Measurements from ENCODE around the gene MGAT5.

The MGAT5 gene

DNA sequence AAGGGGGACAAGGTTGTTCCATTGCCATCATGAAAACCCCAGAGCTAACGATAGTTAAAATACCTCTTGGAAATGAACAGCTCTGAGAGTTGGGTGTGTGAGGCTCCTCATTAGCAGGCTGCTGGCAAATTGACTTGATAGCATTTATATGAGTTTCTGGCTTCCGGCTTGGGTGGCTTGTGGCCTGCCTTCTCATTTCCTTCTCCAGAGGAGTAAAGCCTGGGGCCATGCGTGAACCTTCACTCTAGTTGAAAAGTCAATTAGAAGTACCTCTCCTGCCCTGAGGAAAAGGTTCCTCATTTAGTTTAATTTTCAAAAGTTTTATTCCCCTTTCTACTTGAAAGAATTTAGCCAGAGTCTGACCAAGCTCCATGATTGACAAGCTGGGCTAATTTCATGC lies 67.1 kb downstream of the MGAT5 start:
- H3K4me1 Mint-ChIP-seq, result peaks cover 65 to 76% of the 10 kb centered on the region in 2 donors
- no peak for DNase-seq
- peak overlapping the region; percentile 56 for H3K27ac Mint-ChIP-seq
- no peaks in the 10 kb centered on the region for H3K27me3 Mint-ChIP-seq
- ATAC-seq (replicated peaks), result peak; percentile 58 to 61
- H3K9me3 Mint-ChIP-seq, result no peaks in the 10 kb centered on the region
- H3K4me3 Mint-ChIP-seq, result no peak overlapping the region
- H3K36me3 Mint-ChIP-seq, result peaks cover 41 to 64% of the 10 kb centered on the region in 2 donors

DNA sequence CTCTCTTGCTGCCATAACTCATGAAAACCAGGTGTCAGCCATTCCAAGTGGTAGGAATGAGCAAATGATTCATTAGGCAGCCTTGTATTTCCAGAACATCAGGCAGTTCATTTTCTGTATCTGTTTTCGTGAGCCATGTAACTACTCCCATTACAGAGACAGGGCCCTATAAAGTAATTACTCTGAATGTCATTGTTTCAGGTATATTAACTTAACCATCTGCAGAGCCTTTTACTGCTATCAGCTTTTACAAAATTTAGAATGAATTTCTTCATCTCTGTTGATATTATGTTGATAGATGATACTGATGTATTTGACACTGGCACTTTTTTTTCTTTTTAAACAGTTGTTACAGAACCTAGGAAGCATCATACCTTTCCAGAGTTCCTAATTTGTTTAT lies 69.9 kb downstream of the MGAT5 start:
- DNase-seq (no peak), ATAC-seq (replicated peaks) (no peak)
- Mint-ChIP-seq H3K27me3 (no peaks in the 10 kb centered on the region), H3K4me3 (no peak overlapping the region), H3K27ac (no peak overlapping the region), H3K36me3 (peaks cover 36 to 69% of the 10 kb centered on the region in 2 donors), H3K4me1 (peaks cover 65 to 82% of the 10 kb centered on the region in 2 donors), H3K9me3 (peaks cover 0 to 2% of the 10 kb centered on the region in 2 donors)

DNA sequence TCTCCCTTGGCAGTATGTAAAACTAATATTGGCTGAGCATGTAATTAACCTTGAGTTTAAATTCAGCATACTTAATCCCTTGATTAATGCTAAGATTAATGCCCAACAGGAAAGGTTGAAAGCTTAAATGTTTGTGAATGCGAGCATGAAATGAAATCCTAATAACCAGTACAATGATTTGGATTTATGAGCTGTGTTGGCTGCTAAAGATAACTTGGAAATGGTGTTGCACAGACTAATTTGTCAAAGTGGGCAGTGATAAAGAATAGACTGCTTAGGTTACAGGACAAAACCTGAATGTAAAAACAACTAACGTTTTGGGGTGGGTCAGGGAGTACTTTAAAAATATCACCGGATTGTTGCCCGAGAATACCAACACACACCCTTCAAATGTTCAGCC lies 70.6 kb downstream of the MGAT5 start:
- H3K4me3 Mint-ChIP-seq, result no peak overlapping the region
- DNase-seq, result no peak
- ATAC-seq (replicated peaks), result no peak
- H3K27ac Mint-ChIP-seq, result peak overlapping the region; percentile 32
- H3K9me3 Mint-ChIP-seq, result peaks cover 0 to 2% of the 10 kb centered on the region in 2 donors
- no peaks in the 10 kb centered on the region for H3K27me3 Mint-ChIP-seq
- H3K4me1 Mint-ChIP-seq, result peaks cover 63 to 77% of the 10 kb centered on the region in 2 donors
- peaks cover 36 to 64% of the 10 kb centered on the region in 2 donors for H3K36me3 Mint-ChIP-seq

GRCh38 chr2:134324947-134325346 lies 71.1 kb downstream of the MGAT5 start:
- H3K27me3 Mint-ChIP-seq, result no peaks in the 10 kb centered on the region
- no peak for DNase-seq
- H3K27ac Mint-ChIP-seq, result peak overlapping the region; percentile 32
- peak; percentile 52 to 62 for ATAC-seq (replicated peaks)
- H3K36me3 Mint-ChIP-seq, result peaks cover 33 to 63% of the 10 kb centered on the region in 2 donors
- no peak overlapping the region for H3K4me3 Mint-ChIP-seq
- H3K9me3 Mint-ChIP-seq, result peaks cover 0 to 2% of the 10 kb centered on the region in 2 donors
- peaks cover 62 to 72% of the 10 kb centered on the region in 2 donors for H3K4me1 Mint-ChIP-seq

DNA sequence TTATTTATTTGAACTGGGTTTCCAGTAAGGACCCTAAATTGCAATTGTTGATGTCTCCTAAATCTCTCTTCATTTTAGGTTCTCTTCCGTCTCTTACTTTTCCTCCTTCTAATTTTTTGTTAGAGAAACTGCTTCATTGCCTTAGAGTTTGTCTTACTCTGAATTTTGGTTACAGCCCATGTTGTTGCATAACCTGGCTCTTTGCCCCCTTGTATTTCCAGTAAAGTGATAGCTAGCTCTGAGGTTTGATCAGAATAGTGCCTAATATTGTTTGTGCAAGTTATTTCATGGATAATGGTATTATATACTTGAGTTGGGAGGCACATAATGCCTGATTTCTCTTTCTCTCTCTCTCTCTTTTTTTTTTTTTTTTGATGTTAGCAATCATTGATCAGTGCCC lies 71.8 kb downstream of the MGAT5 start:
- no peak for DNase-seq
- peak overlapping the region; percentile 11 for H3K27ac Mint-ChIP-seq

GRCh38 chr2:134327367-134327766 lies 73.5 kb downstream of the MGAT5 start:
- peaks cover 30 to 56% of the 10 kb centered on the region in 2 donors for H3K36me3 Mint-ChIP-seq
- peaks cover 44 to 53% of the 10 kb centered on the region in 2 donors for H3K4me1 Mint-ChIP-seq
- no peaks in the 10 kb centered on the region for H3K27me3 Mint-ChIP-seq
- DNase-seq (no peak), ATAC-seq (replicated peaks) (no peak)
- peaks cover 5 to 8% of the 10 kb centered on the region in 2 donors for H3K9me3 Mint-ChIP-seq
- no peak overlapping the region for H3K27ac Mint-ChIP-seq
- H3K4me3 Mint-ChIP-seq, result no peak overlapping the region

More for the DNA sequence above, 71.8 kb downstream of the MGAT5 start:
- H3K4me3 Mint-ChIP-seq, result no peak overlapping the region
- peaks cover 58 to 65% of the 10 kb centered on the region in 2 donors for H3K4me1 Mint-ChIP-seq
- peaks cover 0 to 2% of the 10 kb centered on the region in 2 donors for H3K9me3 Mint-ChIP-seq
- ATAC-seq (replicated peaks), result no peak
- H3K27me3 Mint-ChIP-seq, result no peaks in the 10 kb centered on the region
- peaks cover 30 to 59% of the 10 kb centered on the region in 2 donors for H3K36me3 Mint-ChIP-seq

DNA sequence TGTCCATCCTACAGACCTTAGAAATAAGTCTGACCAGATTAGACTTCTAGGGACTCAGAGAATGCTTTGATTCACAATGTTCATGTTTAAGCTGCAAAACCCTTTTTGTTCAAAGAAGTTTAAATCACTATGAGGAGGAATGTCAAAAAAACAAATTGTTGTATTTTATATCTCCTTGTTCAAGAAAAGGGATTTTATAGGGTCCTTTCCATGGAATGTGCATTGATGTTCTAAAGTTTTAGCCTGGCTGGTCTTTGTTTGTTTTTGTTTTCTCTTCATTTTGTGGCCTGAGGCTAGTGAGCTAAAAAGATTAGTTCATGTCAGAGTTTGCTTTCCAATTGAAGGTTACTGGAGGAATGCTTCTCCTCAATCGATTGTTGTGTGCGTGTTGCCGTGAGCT lies 77.2 kb downstream of the MGAT5 start:
- no peaks in the 10 kb centered on the region for H3K27me3 Mint-ChIP-seq
- H3K4me3 Mint-ChIP-seq, result no peak overlapping the region
- peaks cover 24 to 45% of the 10 kb centered on the region in 2 donors for H3K4me1 Mint-ChIP-seq
- ATAC-seq (replicated peaks) (no peak), DNase-seq (no peak)
- peaks cover 23 to 49% of the 10 kb centered on the region in 2 donors for H3K36me3 Mint-ChIP-seq
- peaks cover 5 to 8% of the 10 kb centered on the region in 2 donors for H3K9me3 Mint-ChIP-seq
- peak overlapping the region; percentile 65 for H3K27ac Mint-ChIP-seq

DNA sequence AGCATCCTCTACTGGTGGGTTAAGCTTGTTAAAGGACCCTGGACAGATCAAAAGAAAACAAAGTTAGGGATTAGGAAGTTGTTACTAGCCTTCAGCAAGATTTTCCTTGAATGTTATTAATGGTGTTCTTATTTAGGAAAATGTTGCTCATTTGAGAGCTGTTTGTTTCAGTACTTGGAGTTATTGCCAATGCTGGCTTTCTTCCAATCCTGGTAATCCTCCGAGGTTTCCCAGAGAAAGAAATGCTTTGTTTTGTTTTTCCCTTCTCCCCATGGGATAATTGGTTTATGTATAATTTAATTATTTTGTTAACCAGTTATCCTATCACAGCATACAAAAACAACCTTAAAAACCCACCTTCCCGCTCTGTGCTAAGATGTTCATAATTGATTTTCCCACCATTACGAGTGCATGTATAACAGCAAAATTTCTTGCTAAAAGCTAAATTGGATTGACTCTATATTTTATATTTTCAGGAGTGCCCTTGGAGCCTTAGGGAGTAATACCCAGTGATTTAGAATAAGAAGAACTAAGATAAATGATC lies 79.8 kb downstream of the MGAT5 start:
- no peak for ATAC-seq (replicated peaks)

DNA sequence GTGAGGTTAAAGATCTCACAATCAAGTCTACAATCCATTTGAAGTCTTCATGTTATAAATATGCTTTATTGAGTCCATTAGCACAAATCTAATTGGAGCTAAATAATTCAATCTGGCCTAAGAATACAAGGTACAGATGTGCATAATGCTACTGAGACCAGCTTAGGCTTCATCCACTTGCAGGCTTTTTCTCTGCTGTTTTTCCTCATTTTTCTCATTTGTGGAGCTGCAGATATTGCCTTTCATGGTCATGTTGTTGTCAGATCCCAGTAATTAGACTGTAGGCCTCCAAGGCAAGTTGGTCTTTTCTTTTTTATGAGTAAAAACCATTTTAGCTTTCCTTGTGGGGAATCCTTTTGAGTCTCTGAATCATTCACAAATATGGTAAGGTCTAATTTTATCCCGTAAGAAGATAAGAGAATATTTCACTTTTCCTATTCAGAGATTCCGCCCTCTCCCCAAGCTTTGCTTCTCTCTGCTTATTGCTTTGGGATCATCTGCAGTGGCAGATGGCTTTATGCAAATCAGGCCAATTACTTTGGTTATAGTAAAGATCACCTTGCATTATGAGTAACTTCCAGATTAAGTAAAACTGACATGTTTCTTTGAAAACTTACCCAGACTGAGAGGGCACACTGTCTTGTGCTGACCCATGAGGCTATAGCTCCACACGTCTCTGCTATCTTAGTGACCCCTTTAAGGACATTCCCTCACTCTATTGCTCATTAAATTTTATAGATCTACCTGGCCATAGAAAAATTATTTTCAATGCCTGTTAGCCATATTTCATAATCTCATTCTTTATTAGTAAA lies 80.9 kb downstream of the MGAT5 start:
- Mint-ChIP-seq H3K9me3 (peaks cover 9 to 10% of the 10 kb centered on the region in 2 donors), H3K36me3 (peaks cover 28 to 51% of the 10 kb centered on the region in 2 donors), H3K4me3 (no peak overlapping the region), H3K4me1 (peaks cover 13 to 35% of the 10 kb centered on the region in 2 donors), H3K27ac (no peak overlapping the region), H3K27me3 (no peaks in the 10 kb centered on the region)
- ATAC-seq (replicated peaks), result peak in 1 of 2 donors; percentile 32
- DNase-seq, result no peak

More for the DNA sequence above, 79.8 kb downstream of the MGAT5 start:
- H3K27me3 Mint-ChIP-seq, result no peaks in the 10 kb centered on the region
- peaks cover 9 to 10% of the 10 kb centered on the region in 2 donors for H3K9me3 Mint-ChIP-seq
- H3K4me3 Mint-ChIP-seq, result no peak overlapping the region
- H3K27ac Mint-ChIP-seq, result no peak overlapping the region
- peaks cover 24 to 50% of the 10 kb centered on the region in 2 donors for H3K36me3 Mint-ChIP-seq
- H3K4me1 Mint-ChIP-seq, result peaks cover 16 to 35% of the 10 kb centered on the region in 2 donors
- DNase-seq, result no peak

- no peak for DNase-seq
- peaks cover 9 to 10% of the 10 kb centered on the region in 2 donors for H3K9me3 Mint-ChIP-seq
- peaks cover 15 to 36% of the 10 kb centered on the region in 2 donors for H3K4me1 Mint-ChIP-seq
- H3K4me3 Mint-ChIP-seq, result no peak overlapping the region
- H3K27me3 Mint-ChIP-seq, result no peaks in the 10 kb centered on the region
- peak overlapping the region; percentile 47 for H3K27ac Mint-ChIP-seq
- peaks cover 30 to 56% of the 10 kb centered on the region in 2 donors for H3K36me3 Mint-ChIP-seq
- no peak for ATAC-seq (replicated peaks)
Observed at GRCh38 chr2:134335601-134336000, 81.7 kb downstream of the MGAT5 start.

- peaks cover 25 to 56% of the 10 kb centered on the region in 2 donors for H3K36me3 Mint-ChIP-seq
- H3K9me3 Mint-ChIP-seq, result peaks cover 7 to 9% of the 10 kb centered on the region in 2 donors
- peak overlapping the region; percentile 80 for H3K27ac Mint-ChIP-seq
- ATAC-seq (replicated peaks) (peak; percentile 98), DNase-seq (peak; percentile 9)
- no peak overlapping the region for H3K4me3 Mint-ChIP-seq
- H3K27me3 Mint-ChIP-seq, result no peaks in the 10 kb centered on the region
- peaks cover 21 to 36% of the 10 kb centered on the region in 2 donors for H3K4me1 Mint-ChIP-seq
Observed at GRCh38 chr2:134336352-134336751, 82.5 kb downstream of the MGAT5 start.

- H3K36me3 Mint-ChIP-seq, result peaks cover 22 to 52% of the 10 kb centered on the region in 2 donors
Observed at GRCh38 chr2:134336921-134337320, 83.0 kb downstream of the MGAT5 start.

DNA sequence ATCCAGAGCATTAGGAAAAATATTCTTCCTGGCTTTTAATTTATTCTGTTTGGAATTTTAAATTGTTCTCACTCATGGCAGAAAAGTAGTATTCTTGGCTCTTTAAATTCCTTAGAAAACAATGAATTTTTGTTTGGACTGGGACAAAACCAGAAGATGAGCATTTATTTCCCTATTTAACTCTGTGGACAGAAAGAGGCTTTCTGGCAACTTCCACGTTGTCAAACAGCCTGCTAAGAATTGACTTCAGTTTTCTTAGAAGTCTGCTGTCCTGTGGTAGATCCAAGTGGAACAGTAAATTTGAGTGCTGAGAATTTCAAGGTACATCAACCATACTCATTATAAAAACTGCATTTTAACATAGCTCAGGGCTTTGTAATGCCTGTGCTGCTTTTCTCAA lies 83.8 kb downstream of the MGAT5 start:
- Mint-ChIP-seq H3K27me3 (no peaks in the 10 kb centered on the region), H3K36me3 (peaks cover 25 to 55% of the 10 kb centered on the region in 2 donors), H3K4me1 (peaks cover 25 to 35% of the 10 kb centered on the region in 2 donors), H3K27ac (peak overlapping the region; percentile 9), H3K4me3 (no peak overlapping the region), H3K9me3 (peaks cover 3 to 5% of the 10 kb centered on the region in 2 donors)
- ATAC-seq (replicated peaks) (no peak), DNase-seq (no peak)

More at GRCh38 chr2:134336921-134337320, 83.0 kb downstream of the MGAT5 start:
- Mint-ChIP-seq H3K27ac (no peak overlapping the region), H3K9me3 (peaks cover 3 to 5% of the 10 kb centered on the region in 2 donors), H3K4me3 (no peak overlapping the region), H3K4me1 (peaks cover 22 to 35% of the 10 kb centered on the region in 2 donors), H3K27me3 (no peaks in the 10 kb centered on the region)
- ATAC-seq (replicated peaks) (no peak), DNase-seq (no peak)

GRCh38 chr2:134338208-134338607 lies 84.3 kb downstream of the MGAT5 start:
- Mint-ChIP-seq H3K9me3 (peaks cover 3 to 5% of the 10 kb centered on the region in 2 donors), H3K4me3 (no peak overlapping the region), H3K27ac (no peak overlapping the region), H3K36me3 (peaks cover 26 to 55% of the 10 kb centered on the region in 2 donors), H3K4me1 (peaks cover 28 to 41% of the 10 kb centered on the region in 2 donors), H3K27me3 (no peaks in the 10 kb centered on the region)
- no peak for ATAC-seq (replicated peaks)
- no peak for DNase-seq
